Activated T-helper 2 cell treated with anti-CD3 and anti-CD28 coated beads, Interferon-gamma antibody, Interleukin-2, Interleukin-4, amounts not matched to agents 10 μg/mL and 5 μg/mL and 100 μg/mL, durations not matched to agents 14 hours and 24 hours and 36 hours (primary cell): ENCODE measurements around the gene KCNS3. TPM values are rescaled to one million over a fixed set of nuclear protein-coding genes. Genes with fewer than 3 reads are reported as not detected.

Experiments used
- DNase-seq: peaks from one replicate; pipeline ENCODE4 v3.0.0; 2021; ENCODE audit warnings: low spot score
- H3K27ac Mint-ChIP-seq: one replicate; pipeline ENCODE4 v1.8.0; 2021; ENCODE audit warnings: mixed read lengths
- H3K27me3 Mint-ChIP-seq: one replicate; pipeline ENCODE4 v1.8.0; 2021; ENCODE audit warnings: low read depth, mixed read lengths
- H3K36me3 Mint-ChIP-seq: one replicate; pipeline ENCODE4 v1.8.0; 2021; ENCODE audit warnings: low read depth, mixed read lengths
- H3K4me1 Mint-ChIP-seq: one replicate; pipeline ENCODE4 v1.8.0; 2021; ENCODE audit warnings: low read depth, mixed read lengths
- H3K4me3 Mint-ChIP-seq: one replicate; pipeline ENCODE4 v1.8.0; 2021; ENCODE audit warnings: low read depth, mild to moderate bottlenecking, moderate library complexity, mixed read lengths
- H3K9me3 Mint-ChIP-seq: one replicate; pipeline ENCODE4 v1.8.0; 2021; ENCODE audit warnings: mixed read lengths
- intact Hi-C: fragments of 100-400 bp; cut with micrococcal nuclease; formaldehyde crosslinking; loops from one replicate; pipeline ENCODE4 v1.15.1; 2023
- total RNA-seq: library from RNA; stranded (reverse); gene quantifications from 2 replicates; pipeline ENCODE4 v1.2.3, GENCODE V29; 2022

Gene KCNS3
- total RNA-seq, 1 donor from 2014 or later, result 0.48 TPM

DNA sequence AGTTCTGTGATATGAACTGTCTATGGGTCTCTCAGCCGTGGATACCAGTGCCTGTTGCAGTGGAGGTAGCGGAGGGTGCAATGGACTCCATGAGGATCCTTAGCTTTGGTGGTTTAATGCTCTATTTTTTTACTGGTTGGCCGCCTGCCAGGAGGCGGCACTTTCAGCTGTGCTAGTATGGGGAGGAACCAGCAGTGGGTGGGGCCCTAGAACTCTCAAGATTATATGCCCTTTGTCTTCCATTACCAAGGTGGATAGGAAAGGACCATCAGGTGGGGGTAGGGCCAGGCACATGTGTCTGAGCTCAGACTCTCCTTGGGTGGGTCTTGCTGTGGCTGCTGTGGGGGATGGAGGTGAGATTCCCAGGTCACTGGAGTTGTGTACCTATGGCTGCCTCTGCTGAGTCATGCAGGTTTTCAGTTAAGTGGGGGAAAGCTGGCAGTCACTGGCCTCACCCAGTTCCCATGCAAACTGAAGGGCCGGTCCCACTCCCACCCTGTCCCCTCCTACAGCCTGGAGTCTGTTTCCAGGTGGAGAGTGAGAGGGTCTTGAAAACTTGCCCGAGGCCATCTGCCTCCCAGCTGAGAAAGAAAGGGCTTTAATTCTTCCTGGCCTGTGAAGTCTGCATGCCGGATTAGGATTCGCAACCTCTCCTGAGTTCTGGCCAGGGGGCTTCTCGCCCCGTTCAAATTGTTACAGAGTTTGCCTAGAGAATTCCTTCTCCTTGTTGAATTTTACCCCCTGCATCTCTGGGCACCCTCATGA, 14.5 kb downstream of the KCNS3 start:
- Mint-ChIP-seq H3K36me3 (no peaks in the 10 kb centered on the region), H3K9me3 (no peaks in the 10 kb centered on the region), H3K4me3 (no peak overlapping the region)

DNA sequence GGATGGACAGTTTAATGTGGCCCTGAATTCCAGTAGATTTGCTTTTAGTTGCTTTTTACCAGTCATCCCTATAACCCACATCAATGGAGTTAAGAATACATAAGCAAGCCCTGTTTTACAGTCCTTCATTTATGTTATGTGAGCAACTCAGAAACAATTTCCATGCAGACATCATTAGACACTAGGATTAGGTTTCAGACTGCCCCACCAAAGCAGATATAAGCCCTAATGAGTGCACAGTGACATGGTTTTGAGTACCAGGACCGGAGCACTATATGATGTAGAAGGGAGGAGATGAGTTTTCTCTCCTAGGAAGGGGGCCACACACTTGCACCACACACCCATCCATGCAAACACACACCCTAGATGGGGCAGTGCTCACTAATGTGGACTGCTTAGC, 15.5 kb downstream of the KCNS3 start:
- intact Hi-C loops, result no loop called here

More for the DNA sequence above, 14.5 kb downstream of the KCNS3 start:
- intact Hi-C loops, result no loop called here
- Mint-ChIP-seq H3K4me1 (no peaks in the 10 kb centered on the region), H3K27me3 (no peaks in the 10 kb centered on the region), H3K27ac (no peak overlapping the region)
- no peak for DNase-seq

DNA sequence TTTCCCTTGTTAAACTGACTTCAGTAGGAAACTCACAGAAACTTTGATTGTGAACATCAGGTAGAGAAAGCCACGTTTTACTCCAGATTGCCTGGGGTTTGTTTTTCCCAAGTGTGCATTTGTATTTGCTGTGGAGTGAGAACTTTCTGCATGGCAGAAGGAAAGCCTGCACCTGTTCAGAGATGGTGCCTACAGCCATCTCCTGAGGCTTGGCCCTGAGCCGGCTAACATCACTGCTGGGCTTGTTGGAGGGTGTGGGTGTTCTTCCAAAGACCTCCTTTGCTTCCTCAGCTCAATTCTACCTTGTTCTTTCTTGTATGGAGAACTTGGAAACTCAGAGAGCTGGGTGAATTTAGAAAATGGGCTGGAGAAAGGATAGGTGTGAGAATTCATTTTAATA, 16.1 kb downstream of the KCNS3 start:
- H3K36me3 Mint-ChIP-seq, result no peaks in the 10 kb centered on the region
- H3K4me3 Mint-ChIP-seq, result no peak overlapping the region
- no peak for DNase-seq
- no peaks in the 10 kb centered on the region for H3K4me1 Mint-ChIP-seq
- no peak overlapping the region for H3K27ac Mint-ChIP-seq
- H3K27me3 Mint-ChIP-seq, result no peaks in the 10 kb centered on the region
- intact Hi-C loops, result no loop called here
- no peaks in the 10 kb centered on the region for H3K9me3 Mint-ChIP-seq

More for the DNA sequence above, 15.5 kb downstream of the KCNS3 start:
- Mint-ChIP-seq H3K27ac (no peak overlapping the region), H3K4me3 (no peak overlapping the region), H3K4me1 (no peaks in the 10 kb centered on the region), H3K27me3 (no peaks in the 10 kb centered on the region), H3K36me3 (no peaks in the 10 kb centered on the region), H3K9me3 (no peaks in the 10 kb centered on the region)
- DNase-seq, result no peak

DNA sequence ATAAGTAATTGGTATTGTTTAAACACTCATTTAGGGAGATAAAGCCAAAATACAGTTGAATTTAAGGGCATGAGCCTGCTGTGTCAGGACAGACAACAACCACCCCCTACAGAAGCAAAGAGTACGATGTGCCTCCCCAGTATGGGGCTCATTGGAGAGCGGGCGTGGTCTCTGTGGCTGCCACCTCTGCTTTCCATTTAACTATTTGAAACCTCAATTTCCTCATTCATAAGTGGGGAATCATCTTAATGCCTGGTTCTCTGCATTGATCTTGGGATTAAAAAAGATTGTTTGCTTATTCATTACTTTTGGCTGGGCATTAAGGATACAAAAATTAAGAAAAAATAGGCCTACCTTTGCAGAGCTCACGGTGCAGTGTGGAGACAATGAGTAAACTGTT, 21.4 kb downstream of the KCNS3 start:
- H3K27ac Mint-ChIP-seq, result no peak overlapping the region
- H3K36me3 Mint-ChIP-seq, result no peaks in the 10 kb centered on the region
- no peaks in the 10 kb centered on the region for H3K4me1 Mint-ChIP-seq
- intact Hi-C loops, result no loop called here
- H3K27me3 Mint-ChIP-seq, result peaks cover 1% of the 10 kb centered on the region
- no peak for DNase-seq
- no peak overlapping the region for H3K4me3 Mint-ChIP-seq
- H3K9me3 Mint-ChIP-seq, result no peaks in the 10 kb centered on the region

DNA sequence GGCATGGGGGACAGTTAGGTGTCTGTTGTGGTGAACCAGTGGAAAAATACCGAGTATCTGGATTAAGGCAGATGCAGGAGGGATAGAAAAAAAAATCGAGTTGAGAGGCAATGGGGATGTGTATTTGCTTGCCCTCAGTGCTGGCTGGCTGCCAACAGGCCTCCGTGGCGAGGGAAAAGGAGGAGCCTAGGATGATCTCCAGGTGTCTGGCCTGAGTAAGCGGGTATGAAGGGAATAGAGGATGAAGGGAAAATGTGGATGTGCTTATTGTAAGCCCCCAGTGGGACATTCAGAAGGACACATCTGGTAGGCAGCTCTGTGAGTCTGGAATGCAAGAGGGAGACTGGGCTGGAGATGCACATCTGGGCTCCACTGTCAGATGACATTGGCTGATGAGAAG, 22.8 kb downstream of the KCNS3 start:
- Mint-ChIP-seq H3K9me3 (no peaks in the 10 kb centered on the region), H3K27ac (no peak overlapping the region), H3K27me3 (peaks cover 1% of the 10 kb centered on the region), H3K4me1 (no peaks in the 10 kb centered on the region), H3K36me3 (no peaks in the 10 kb centered on the region), H3K4me3 (no peak overlapping the region)
- intact Hi-C loops, result no loop called here
- DNase-seq, result no peak

DNA sequence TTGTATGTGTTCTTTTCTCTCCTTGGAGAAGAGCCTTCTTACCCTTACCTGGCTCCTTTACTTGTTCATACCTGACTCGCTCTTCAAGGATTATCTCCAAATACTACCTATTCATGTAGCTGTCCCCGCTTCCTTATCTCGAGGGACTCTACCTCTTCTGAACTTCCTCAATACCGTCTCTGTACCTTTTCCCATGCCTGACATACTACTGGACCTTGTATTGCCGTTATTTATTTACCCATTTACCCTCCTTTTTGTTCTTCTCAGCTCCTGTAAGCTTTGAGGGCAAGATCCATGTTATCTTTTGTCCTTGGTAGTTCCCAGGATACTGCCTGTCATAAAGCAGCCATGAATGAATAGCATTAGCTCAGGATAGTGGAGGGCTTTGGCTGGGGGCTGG, 32.5 kb downstream of the KCNS3 start:
- no peak overlapping the region for H3K4me3 Mint-ChIP-seq
- H3K27me3 Mint-ChIP-seq, result peaks cover 2% of the 10 kb centered on the region
- no peak overlapping the region for H3K27ac Mint-ChIP-seq
- no peaks in the 10 kb centered on the region for H3K36me3 Mint-ChIP-seq
- intact Hi-C loops, result no loop called here
- H3K9me3 Mint-ChIP-seq, result no peaks in the 10 kb centered on the region
- H3K4me1 Mint-ChIP-seq, result no peaks in the 10 kb centered on the region
- no peak for DNase-seq

DNA sequence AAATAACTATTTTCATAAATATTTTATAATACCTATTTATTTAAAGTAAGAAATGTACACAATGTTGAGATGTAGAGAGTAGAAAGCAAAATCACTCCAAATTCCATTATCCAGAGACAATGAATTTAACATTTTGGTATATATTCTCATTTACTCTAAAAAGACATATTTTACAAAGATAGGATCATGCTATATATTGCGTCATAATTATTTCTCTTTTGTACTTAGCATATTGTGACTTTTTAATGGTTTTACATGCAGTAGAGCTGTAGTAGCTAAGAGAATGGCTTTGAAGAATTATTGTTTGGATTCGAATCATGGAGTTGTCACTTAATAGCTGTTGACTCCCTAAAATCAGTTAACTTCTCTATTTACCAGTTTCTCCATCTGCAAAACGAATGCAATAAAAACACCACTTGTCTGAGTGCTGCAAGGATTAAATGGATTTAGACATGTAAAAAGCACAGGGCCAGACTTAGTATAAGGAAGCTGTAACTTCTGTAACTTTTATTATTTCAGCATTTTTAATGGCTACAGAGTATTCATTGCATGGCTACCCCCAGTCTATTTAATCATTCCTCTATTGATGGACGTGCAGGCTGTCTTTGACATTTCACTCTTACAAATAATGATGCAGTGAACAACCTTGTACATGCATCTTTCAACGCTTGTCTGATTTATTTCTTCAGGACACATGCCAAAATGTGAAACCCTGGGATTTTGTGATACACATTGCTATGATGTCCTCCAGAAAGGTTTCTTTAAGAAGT, 33.2 kb downstream of the KCNS3 start:
- DNase-seq, result no peak
- no peaks in the 10 kb centered on the region for H3K36me3 Mint-ChIP-seq
- no peaks in the 10 kb centered on the region for H3K4me1 Mint-ChIP-seq
- H3K4me3 Mint-ChIP-seq, result no peak overlapping the region
- H3K27ac Mint-ChIP-seq, result no peak overlapping the region
- H3K9me3 Mint-ChIP-seq, result no peaks in the 10 kb centered on the region
- intact Hi-C loops, result no loop called here
- H3K27me3 Mint-ChIP-seq, result peaks cover 2% of the 10 kb centered on the region

DNA sequence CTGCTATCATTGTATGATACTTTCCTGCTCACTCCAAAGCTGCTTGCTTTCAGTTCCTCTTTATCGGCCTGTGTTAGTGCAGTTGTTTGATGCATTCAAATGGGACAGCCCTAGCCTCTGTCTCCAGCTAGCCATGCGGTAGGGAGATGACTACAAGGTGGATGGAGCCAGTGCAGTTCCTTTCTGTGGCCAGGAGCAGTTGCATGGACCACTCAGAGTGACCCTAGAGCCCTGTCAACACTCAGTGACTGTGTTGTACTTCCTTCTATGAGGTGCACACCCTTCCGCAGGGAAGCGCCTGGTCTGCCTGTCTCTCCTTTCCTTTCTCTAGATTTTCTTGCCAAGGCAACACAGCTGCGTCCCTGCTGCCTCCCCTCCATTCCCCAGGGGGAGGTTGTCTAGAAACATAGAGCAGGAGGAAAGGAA, 33.8 kb downstream of the KCNS3 start:
- intact Hi-C loops, result no loop called here
- Mint-ChIP-seq H3K36me3 (no peaks in the 10 kb centered on the region), H3K27ac (no peak overlapping the region), H3K4me1 (no peaks in the 10 kb centered on the region), H3K9me3 (no peaks in the 10 kb centered on the region), H3K27me3 (peaks cover 2% of the 10 kb centered on the region), H3K4me3 (no peak overlapping the region)
- DNase-seq, result no peak

DNA sequence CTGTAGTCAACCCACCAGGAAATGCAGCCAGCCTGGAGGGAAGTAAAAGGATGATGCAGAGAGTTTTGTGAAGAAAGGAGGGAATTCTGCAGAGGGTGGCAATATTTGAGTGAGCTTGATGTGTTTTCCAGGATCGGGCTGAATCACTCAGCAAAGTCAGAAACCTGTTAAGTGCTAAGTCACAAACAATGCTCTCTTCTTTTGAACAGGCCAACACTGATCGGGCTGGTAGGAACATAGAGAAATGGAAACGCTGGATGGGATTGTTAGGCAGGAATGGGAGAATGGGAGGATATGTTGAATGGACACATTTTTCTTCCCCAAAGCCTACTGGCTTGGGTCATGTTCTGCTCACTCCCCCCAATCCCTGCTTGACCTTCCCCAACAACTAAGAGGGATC, 36.6 kb downstream of the KCNS3 start:
- Mint-ChIP-seq H3K4me3 (no peak overlapping the region), H3K4me1 (no peaks in the 10 kb centered on the region), H3K27ac (no peak overlapping the region), H3K9me3 (no peaks in the 10 kb centered on the region), H3K27me3 (peaks cover 2% of the 10 kb centered on the region), H3K36me3 (no peaks in the 10 kb centered on the region)
- intact Hi-C loops, result no loop called here
- DNase-seq, result no peak

DNA sequence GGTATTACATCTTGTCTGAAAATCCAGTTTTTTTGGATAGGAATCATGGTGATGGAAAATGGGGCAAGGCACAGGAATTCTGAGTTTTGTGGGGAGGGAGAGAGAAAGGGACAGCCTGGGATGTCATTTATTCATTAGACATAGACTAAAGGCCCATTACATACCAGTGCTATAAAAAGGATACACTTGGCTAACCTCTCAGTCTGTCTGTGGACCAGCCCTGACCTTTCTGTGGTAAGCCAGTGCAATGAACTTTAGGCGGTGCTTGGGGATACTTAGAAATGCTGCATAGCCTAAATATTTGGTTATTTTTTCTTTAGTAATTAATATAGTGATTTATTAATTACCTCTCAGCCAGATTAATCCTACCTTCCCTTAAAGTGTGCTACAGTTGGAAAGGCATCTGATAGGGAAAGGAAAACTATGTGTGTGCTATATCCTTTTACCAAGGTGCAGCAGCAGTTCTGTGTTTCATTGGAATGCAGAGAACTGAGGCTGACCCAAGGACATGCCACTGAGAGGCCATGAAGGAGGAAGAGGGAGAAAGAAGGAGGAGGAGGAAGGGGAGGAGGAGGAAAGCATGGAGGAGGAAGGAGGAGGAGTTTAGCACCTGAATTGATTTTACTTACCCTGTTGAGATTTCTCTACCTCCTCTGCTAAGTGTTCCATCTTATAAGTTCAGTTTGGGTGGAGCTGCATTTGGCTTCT, 37.5 kb downstream of the KCNS3 start:
- intact Hi-C loops, result no loop called here
- Mint-ChIP-seq H3K9me3 (no peaks in the 10 kb centered on the region), H3K4me1 (no peaks in the 10 kb centered on the region), H3K27me3 (peaks cover 2% of the 10 kb centered on the region), H3K4me3 (no peak overlapping the region), H3K36me3 (no peaks in the 10 kb centered on the region), H3K27ac (no peak overlapping the region)
- DNase-seq, result no peak

DNA sequence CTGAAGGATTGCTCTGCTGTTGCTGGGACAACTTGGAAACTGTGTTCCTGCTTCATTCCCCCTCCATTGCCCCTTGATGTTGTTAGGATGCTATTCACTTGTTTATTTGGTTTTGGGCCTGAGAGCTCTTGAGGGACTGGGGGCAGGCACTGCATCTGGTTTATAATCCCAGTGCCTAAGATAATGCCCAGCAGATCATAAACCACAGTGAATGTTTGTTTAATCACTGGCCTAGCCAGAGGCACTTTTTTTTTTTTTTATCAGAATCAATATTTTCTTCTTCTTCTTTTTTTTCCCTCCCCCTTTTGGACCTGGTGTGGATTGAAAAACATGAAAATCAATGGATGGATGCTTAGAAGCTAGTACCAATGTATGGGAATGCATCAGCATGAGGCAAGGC, 38.1 kb downstream of the KCNS3 start:
- Mint-ChIP-seq H3K4me3 (no peak overlapping the region), H3K9me3 (no peaks in the 10 kb centered on the region), H3K4me1 (no peaks in the 10 kb centered on the region), H3K36me3 (no peaks in the 10 kb centered on the region), H3K27ac (no peak overlapping the region), H3K27me3 (peaks cover 2% of the 10 kb centered on the region)
- intact Hi-C loops, result no loop called here
- no peak for DNase-seq

DNA sequence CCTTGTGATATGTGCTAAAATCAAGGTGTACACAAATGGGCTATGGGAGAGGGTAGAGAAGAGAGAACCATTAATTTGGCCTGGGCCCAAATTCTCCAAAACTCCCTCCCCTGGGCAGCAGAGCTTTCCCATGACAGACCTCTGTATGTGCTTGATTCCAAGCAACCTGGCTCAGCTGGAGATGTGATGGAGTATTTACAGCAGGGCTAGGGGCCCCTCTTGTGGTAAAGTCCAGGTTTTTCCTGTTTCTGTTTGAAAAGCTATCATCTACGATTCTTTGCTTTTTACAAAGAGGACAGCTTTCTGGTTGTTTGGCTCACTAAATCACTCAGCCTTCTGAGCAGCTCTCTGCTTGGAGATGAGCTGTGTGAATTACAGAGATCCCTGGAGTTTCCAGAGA, 40.3 kb downstream of the KCNS3 start:
- no peak for DNase-seq

DNA sequence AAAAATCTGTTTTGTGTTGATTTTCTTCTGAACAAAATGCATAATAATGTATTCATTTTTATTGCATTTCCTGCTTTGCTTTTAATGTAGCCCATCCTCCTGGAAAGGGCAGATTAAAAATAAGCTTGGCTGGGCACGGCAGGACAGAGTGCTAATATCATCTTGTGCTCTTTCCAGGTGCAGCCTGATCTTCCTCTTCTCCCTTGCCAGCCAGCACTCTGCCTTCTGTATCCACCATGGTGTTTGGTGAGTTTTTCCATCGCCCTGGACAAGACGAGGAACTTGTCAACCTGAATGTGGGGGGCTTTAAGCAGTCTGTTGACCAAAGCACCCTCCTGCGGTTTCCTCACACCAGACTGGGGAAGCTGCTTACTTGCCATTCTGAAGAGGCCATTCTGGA, 52.3 kb downstream of the KCNS3 start:
- Mint-ChIP-seq H3K27me3 (no peaks in the 10 kb centered on the region), H3K36me3 (no peaks in the 10 kb centered on the region), H3K4me1 (no peaks in the 10 kb centered on the region), H3K9me3 (no peaks in the 10 kb centered on the region), H3K27ac (no peak overlapping the region), H3K4me3 (no peak overlapping the region)
- DNase-seq, result no peak
- intact Hi-C loops, result no loop called here

More for the DNA sequence above, 40.3 kb downstream of the KCNS3 start:
- Mint-ChIP-seq H3K4me1 (no peaks in the 10 kb centered on the region), H3K4me3 (no peak overlapping the region), H3K36me3 (no peaks in the 10 kb centered on the region), H3K27ac (no peak overlapping the region), H3K27me3 (peaks cover 1% of the 10 kb centered on the region), H3K9me3 (no peaks in the 10 kb centered on the region)
- intact Hi-C loops, result no loop called here
